HPDE6-E6E7 (cell line): ENCODE data around the gene ZNF518B.
A peak's percentile ranks its signal among the peaks of the same experiment; 100 is the strongest.
"Not testable (repeated sequence)": the region's sequence is repeated elsewhere in the genome, so short reads cannot be mapped to it uniquely, and the experiment has no call there.

Experiments
- DNase-seq: peaks from one replicate; pipeline ENCODE4 v3.0.0; 2011; ENCODE audit warnings: missing footprints; ENCODE audit errors: extremely low spot score

Gene ZNF518B

DNA sequence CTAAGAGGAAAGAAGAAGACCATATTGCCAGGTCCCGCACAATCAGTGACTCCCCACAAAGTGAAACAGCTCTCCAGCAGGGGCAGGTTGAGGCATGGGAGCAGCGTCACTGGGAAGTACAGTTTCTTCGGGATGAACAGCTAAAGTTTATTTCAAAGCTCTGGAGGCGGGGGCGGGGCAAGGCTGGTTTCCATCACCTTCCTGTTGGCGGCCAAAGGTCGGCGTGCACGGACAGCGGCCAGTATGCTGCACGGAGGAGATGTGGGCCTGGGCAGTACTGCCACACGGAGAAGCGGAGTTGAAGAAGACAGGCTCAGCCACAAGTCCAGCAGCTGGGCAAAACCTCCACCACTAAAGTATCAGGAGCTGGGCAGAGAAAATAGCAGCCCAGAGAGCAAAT lies 951 bp upstream of the ZNF518B start:
- DNase-seq, result no peak

DNA sequence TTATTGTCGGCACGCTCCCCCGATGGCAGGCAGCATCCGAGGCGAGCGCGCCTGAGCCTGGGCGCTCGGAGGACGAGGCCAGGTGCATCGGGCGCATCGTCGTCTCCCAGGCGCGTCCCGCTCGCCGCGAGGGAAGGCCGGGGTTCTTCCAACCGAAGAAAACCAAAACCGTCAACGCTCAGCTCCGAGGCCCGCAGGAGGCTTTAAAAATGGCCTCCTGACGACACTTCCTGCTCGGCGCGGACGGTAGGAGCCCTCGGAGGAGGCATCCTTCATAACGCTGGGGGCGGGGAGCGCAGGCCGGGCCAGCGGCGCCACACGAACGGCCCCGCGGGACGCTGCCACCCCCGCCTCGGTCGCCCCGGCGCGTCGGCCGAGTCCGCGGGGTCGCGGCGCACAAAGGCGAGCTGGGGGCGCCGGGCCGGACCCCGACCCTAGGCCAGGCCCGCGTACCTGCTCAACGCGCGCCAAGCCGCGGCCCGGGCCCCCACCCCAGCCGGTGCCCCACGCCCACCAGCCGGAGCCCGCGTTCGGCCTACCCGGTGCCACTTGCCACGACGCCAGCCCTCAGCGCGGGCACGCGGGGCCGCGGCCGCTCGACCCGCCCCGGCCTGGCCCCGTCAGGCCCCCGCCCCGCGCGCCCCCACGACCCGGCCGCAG lies 501 bp downstream of the ZNF518B start:
- DNase-seq, result peak; percentile 48

DNA sequence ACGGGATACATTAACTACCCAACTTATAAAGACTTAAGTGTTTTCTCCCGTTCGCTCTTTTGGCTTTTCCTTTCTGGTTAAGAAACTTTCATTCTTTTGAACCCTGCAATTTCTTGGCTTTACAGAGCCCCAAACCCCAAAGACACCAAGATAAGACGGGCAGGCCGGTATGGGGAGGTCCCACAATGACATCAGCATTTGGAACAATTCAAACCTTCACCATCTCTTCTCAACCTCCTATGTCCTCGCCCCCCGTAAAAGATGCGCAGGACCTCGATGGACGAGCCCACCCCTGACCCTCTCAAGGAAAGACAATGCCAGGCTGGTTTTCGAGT lies 999 bp downstream of the ZNF518B start:
- DNase-seq, result no peak

DNA sequence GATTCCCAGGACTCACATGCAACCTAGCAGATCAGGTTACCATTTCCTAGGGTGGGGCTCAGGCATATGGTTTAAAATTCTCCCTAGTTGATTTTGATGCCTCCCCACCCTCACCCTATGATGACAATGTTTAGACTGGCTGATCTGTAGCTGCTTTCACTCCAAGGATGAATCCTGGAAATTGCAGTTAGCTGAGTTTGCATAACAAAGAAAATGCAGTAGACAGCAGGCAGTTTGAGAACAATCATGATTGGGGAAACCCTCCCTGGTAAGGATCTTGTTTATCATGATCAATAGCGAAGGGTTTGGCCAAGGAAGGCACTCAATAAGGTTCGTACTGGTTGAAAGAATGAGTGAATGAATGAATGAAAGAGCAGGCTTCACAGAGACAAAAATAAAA lies 2.1 kb downstream of the ZNF518B start:
- DNase-seq, result no peak

DNA sequence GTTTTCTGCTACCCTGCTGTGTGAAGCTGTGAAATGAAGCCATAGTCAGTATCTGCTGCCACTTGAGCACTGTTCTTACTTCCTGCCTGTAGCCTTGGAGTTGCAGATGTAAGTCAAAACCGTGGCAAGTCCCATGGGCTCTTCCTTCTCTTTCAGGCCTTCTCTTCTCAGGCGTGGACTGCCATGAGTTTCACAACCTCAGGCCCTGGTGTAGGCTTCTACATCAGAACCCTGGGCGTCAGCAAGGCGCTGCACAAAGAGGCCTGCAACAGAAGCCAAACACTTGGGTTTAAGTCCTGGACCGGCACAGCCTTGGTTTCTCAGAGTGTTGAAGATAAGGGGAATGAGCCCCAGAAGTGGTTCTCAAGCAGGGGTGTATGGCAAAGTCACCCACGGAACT lies 2.5 kb downstream of the ZNF518B start:
- DNase-seq, result no peak

DNA sequence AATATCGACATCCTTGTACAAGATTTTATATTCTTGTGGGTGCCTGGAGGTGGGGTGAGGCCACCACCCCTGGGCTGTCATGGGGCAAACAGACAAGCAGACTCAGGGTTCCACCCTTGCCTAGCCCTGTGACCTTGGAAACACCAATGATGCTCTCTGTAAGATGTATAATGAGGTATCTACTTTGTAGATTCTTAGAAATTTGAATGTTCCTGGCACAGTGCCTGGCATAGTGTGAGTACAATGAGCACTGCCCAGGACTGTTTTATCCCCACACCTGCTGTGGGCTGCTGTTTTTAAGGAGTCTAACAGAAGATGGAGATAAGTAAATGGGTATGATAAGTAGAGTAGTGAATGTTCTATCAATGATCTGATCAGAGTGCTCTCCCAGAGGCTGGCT lies 3.1 kb downstream of the ZNF518B start:
- no peak for DNase-seq

DNA sequence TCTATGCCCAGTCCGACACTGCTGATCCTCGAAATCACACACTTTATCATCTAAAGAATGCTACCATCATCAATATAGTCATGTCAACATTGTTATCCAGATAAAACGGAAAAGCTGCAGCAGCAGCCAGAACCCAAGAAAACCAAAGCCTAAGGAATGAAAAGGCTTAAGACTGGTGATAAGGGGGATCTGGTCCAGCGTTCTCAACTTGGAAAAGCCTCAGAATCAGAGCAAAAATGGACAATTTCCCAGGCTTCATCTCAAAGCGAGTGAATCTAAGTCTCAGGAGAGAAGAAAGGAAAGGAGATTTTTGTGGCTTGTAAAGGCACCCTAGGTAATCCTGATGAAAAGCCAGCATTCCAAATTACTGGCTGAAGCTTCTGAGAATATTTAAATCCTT lies 8.2 kb downstream of the ZNF518B start:
- no peak for DNase-seq

DNA sequence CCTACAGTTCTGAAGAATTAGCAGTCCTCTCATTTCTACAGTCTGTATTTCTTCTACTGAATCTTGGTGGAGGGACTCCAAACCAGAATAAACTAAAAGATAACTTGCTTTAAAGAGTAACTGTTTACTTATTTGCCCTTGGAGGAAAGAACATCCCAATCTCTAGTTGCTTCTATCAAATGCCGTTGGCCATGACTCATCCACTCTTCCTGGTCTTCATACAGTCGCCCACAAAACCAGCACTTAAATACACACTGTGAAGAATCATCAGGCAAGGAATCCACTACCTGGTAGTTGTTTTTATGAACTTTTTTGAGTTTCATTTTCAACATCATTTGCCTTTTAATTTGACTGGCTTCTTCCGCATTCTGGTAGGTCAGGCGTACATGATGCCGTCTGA lies 14.2 kb downstream of the ZNF518B start:
- no peak for DNase-seq

DNA sequence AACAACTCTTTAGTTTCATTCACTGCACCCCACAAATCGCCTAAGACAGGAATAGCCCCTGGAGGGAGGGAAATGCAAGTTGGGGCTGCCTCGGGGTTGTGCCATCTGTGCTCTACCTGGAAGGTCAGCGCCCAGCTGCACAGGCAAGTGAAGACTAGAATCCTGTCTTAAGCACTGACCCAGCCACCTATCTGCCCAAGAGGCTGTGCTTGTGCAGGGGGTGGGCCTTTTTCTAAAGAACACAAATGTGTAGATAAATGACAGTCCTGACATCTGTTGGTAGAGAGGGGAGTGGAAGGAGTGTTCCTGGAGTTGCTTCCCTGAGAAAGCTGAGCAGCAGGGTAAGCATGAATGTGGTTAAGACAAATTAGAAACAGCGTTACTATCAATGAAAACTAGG lies 15.7 kb downstream of the ZNF518B start:
- no peak for DNase-seq

DNA sequence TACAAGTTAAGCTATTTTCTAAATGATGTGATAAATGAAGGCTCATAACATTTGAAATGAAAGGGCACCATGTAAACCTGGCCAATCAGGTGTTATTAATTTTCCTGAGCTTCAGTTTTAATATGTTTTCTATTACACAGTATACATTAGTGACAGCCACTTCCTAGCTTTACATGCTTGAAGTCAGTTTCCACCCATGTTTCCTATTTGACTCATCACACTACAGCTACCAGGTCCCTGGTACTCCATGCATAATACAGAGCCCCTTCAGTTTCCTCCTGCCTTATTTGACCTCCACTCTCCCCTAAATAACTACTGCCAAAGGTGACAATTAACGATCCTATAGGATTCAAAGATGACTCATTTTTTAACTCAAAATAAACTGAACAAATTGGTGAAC lies 18.3 kb downstream of the ZNF518B start:
- DNase-seq, result no peak

DNA sequence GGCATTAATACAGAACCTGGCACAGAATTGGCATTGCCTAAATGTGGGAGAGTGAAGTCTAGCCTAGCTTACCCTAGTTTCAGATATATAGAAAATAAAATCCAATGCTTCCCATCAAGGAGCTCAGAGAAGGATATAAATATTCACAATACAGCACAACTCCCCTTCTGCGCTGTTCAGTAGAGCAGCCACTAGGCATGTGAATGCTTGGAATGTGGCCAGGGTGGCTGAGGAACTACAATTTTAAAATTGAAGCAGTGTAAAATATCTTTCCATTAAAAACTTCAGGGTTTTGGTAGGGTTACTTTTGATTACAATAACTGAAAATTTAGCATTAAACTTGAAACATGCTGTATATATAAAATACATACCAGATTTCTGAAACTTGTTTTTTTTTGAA lies 19.5 kb downstream of the ZNF518B start:
- no peak for DNase-seq

DNA sequence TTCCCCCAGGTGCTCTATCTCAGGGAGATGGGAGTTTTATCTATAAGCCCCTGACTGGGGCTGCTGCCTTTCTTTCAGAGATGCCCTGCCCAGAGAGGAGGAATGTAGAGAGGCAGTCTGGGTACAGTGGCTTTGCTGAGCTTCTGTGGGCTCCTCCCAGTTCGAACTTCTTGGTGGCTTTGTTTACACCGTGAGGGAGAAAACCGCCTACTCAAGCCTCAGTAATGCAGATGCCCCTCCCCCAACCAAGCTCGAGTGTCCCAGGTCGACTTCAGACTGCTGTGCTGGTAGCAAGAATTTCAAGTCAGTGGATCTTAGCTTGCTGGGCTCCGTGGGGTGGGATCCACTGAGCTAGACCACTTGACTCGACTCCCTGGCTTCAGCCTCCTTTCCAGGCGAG lies 29.5 kb downstream of the ZNF518B start:
- DNase-seq, result not testable (repeated sequence)

DNA sequence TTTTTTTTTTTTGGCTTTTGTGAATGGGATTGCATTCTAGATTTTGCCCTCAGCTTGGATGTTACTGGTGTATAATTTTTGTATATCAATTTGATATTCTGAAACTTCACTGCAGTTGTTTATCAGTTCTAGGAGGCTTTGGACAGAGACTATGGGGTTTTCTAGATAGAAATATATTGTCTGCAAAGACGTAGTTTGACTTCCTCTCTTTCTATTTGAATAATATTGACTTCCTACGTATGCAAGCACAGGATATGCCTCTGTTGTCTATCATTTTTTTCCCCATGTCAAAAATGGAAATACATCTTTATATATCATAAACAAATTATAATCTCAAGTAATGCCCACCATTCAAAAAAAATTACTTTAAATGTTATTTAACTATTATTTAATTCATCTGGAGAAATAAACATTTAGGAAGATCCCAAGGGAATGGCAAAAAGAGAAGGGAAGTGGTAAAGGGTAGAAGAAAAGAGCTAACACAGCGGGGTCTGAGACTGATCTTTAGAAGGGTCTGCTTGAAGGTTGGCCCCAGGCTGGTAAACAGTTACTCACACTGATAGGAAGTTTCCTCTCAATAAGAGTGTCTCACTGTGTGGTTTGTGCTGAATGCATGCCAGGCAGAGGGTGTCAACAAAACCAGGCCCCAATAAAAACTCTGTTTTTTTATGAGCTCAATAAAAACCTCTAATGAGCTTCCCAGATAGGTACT lies 35.7 kb downstream of the ZNF518B start:
- DNase-seq, result no peak

DNA sequence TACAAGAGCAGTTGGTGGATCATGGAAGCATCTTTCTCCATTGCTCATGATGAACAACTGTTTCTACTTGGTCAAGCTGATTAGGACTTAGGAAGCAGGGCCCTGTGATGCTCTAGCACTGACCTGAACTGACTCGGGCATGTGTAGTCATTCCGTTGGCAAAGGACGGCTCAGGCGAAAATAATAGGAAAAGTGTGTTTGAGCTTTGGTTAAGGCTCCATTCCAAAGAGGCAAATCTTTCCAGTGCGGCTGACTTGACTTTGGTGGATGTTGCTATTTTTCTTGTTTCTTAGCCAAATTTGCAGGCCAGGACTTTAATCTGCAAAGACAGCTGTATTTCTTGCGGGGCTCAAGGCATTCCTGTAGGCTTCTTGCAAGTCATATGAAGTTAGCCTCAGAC lies 39.5 kb downstream of the ZNF518B start:
- DNase-seq, result no peak

DNA sequence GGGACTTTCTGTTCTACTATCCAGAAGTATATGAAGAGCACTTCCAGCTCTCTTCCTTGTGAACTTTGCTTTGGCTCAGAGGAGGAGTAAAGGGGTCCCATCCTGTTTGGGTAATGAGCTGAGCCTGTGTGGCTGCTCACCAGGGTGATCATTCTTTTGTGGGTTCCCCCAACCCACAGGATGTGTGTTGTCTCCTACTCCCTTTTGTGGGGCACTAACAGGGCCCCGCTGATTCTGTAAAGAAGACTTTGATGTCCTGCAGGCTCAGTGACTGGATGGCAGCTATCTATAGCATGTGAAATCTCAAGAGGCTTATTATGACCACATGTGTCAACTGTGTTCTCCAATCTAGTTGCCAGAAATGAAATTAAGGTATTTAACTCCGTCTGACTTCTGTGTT lies 40.8 kb downstream of the ZNF518B start:
- no peak for DNase-seq

DNA sequence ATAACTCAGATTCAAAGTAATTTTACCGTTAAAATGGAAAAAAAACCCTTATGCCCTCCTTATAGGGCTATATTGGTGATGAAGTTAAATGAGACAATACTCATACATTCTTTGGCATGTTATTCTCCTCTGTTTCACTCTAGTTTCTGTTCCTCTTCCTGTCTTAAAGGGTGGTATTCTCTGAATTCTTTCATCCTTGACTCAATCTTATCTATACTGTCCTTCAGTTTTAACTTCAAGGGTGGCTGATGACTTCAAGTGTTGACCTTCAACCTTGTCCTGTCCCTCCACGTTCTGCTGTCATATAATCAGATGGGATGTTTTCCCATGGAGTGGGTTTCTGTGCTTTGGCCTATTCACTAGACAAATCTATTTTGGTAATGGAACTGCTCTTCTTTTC lies 44.0 kb downstream of the ZNF518B start:
- DNase-seq, result no peak

DNA sequence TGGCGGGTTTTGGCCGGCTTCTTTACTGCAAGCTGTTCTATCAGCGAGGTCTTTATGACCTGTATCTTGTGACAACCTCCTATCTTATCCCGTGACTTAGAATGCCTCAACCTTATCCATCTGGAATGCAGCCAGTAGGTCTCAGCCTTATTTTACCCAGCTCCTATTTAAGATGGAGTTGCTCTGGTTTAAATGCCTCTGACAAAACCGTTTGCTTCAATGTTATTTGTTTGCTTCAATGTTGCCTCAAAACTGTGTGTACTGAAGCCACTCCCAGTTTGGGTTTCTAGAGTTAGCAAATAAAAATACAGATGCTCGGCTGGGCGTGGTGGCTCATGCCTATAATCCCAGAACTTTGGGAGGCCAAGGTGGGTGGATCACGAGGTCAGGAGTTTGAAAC lies 51.6 kb downstream of the ZNF518B start:
- DNase-seq, result no peak

DNA sequence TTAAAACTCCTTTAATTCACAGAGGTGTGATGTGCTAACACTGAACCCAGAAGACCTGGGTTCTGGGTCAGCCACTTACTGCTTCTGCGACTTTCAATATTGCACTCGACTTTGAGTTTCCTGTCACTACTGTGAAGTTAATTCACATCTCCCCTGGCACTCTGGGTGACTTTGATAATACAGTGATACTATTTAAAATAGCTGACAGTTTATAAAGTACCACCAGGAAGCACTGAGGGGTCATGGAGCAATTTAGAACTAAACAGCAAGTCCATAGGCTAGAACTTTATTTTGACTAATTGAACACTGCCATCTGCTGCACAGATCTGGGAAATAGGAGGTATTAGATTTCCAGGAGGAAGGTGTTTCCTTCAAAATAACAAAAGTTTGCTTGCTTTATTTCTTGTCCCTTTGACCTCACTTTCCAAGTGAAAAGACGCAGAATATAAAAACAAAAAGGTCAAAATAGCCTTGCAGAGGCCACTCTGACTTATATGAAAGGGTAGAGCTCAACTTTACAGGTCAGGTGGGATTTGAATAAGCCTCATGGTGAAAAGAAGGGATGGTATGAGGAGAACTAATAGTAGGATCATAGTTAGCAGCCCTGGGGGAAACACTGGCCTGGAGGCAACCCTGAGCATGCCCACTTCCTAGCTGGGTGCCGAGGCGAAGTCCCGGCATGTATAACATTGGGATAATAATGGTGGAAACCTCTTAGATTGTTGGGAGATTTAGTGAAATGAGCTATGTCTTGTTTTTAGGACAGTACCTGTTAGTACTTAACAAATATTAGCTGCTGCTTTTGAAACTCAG lies 53.4 kb downstream of the ZNF518B start:
- no peak for DNase-seq

DNA sequence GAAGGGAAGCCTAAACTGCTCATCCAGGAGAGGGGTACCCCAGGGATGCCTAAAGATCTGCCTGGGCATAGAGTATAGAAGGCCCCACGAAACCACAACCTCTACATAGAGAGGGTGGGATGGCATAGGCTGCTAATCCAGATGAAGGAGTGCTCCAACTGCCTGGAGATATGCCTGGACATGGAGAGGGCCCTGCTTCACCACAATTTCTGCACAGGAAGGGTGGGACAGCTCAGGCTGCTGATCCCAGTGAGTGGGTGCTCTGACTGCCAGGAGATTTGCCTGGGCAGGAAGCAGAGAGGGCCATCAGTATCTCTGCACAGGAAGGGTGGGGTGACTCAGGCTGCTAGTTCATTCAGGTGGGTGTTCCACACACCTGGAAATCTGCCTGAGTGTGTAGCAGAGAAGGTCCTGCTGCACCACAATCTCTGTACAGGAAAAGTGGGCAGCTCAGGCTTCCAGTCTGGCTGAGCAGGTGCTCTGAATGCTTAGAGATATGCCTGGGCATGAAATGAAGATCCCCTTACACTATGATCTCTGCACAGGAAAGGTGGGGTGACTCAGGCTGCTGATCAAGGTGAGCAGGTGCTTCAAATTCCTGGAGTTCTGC lies 61.1 kb downstream of the ZNF518B start:
- no peak for DNase-seq
